ENCODE results near the gene MEG3.

Gene MEG3

GRCh38 chr14:100901391-100902183, 75.7 kb downstream of the MEG3 start:
- no peak for DNase-seq

- DNase-seq, result no peak
These were observed 76.6 kb downstream of the MEG3 start for GRCh38 chr14:100902295-100903133.

- no peak for DNase-seq
These were observed 77.2 kb downstream of the MEG3 start for GRCh38 chr14:100903134-100903468.

- DNase-seq, result no peak
These were observed 77.8 kb downstream of the MEG3 start, which contains the start of gene RTL1 for GRCh38 chr14:100903672-100904185. Gene RTL1, minus strand, starts transcription at chr14:100903722. Its CDS starts 18,934 bp downstream, at chr14:100884788.

GRCh38 chr14:100904307-100905087, 78.6 kb downstream of the MEG3 start:
- DNase-seq, result peak; percentile 18

GRCh38 chr14:100905166-100905565, 79.2 kb downstream of the MEG3 start:
- DNase-seq, result no peak

GRCh38 chr14:100906420-100906819, 80.5 kb downstream of the MEG3 start:
- no peak for DNase-seq

GRCh38 chr14:100907240-100907639, 81.3 kb downstream of the MEG3 start:
- DNase-seq, result no peak

- DNase-seq, result no peak
These were observed 83.5 kb downstream of the MEG3 start for GRCh38 chr14:100909439-100909838.
